Medulla oblongata (tissue), 1 donor: ENCODE measurements around the gene ADM5.

Source experiments
- DNase-seq: peaks from one replicate; pipeline ENCODE4 v3.0.0-alpha.2; 2015; ENCODE audit errors: extremely low spot score

The ADM5 gene

GRCh38 chr19:49679771-49680413 lies 9.5 kb upstream of the ADM5 start:
- DNase-seq = no peak

GRCh38 chr19:49680421-49681351 lies 8.7 kb upstream of the ADM5 start:
- DNase-seq = peak; percentile 86

- DNase-seq = no peak
Observed at GRCh38 chr19:49681830-49682229, 7.6 kb upstream of the ADM5 start.

GRCh38 chr19:49682274-49682673 lies 7.1 kb upstream of the ADM5 start:
- no peak for DNase-seq

GRCh38 chr19:49683814-49684250 lies 5.6 kb upstream of the ADM5 start:
- DNase-seq = no peak

GRCh38 chr19:49684251-49684982 lies 5.0 kb upstream of the ADM5 start:
- DNase-seq = no peak

GRCh38 chr19:49684983-49685553 lies 4.3 kb upstream of the ADM5 start:
- DNase-seq = no peak

- no peak for DNase-seq
Observed at GRCh38 chr19:49685845-49686332, 3.5 kb upstream of the ADM5 start.

- DNase-seq = no peak
Observed at GRCh38 chr19:49686503-49687088, 2.8 kb upstream of the ADM5 start.

- DNase-seq = no peak
Observed at GRCh38 chr19:49687150-49687549, 2.2 kb upstream of the ADM5 start.

- DNase-seq = no peak
Observed at GRCh38 chr19:49687566-49688316, 1.7 kb upstream of the ADM5 start.

- no peak for DNase-seq
Observed at GRCh38 chr19:49688531-49689132, 762 bp upstream of the ADM5 start.

GRCh38 chr19:49690079-49690655 lies 773 bp downstream of the ADM5 start:
- no peak for DNase-seq

- DNase-seq = peak; percentile 85
Observed at GRCh38 chr19:49690656-49691242, 1.4 kb downstream of the ADM5 start, which contains the start of gene CPT1C. TSS of gene CPT1C (plus strand) at chr19:49691116. CDS start at chr19:49692253, 1,137 bp downstream.

GRCh38 chr19:49691243-49692146 lies 2.1 kb downstream of the ADM5 start:
- DNase-seq = peak; percentile 80

- no peak for DNase-seq
Observed at GRCh38 chr19:49692147-49692506, 2.7 kb downstream of the ADM5 start.

GRCh38 chr19:49696115-49696514 lies 6.7 kb downstream of the ADM5 start:
- DNase-seq = no peak

GRCh38 chr19:49696865-49697264 lies 7.5 kb downstream of the ADM5 start:
- DNase-seq = no peak
